ENCODE data around the gene TEX13D. TPM values are rescaled to one million over a fixed set of nuclear protein-coding genes. Genes with fewer than 3 reads are reported as not detected.

TEX13D gene
- total RNA-seq, 2 donors from 2014 or later = not detected

GRCh38 chrX:124354648-124355047, 22.2 kb downstream of the TEX13D start:
- Histone ChIP-seq H3K4me3 (no peak overlapping the region), H3K9me3 (peaks cover 0 to 4% of the 10 kb centered on the region in 2 donors), H3K36me3 (no peaks in the 10 kb centered on the region), H3K27ac (no peak overlapping the region), H3K4me1 (no peaks in the 10 kb centered on the region), H3K27me3 (no peaks in the 10 kb centered on the region)
- no peak for TF ChIP-seq CTCF (IDR thresholded peaks at IDR 0.05)
- DNase-seq (ENCODE audit: low spot score) = no peak

- DNase-seq (ENCODE audit: low spot score) = no peak
- TF ChIP-seq CTCF (IDR thresholded peaks at IDR 0.05) = no peak
- Histone ChIP-seq H3K4me3 (no peak overlapping the region), H3K27ac (no peak overlapping the region), H3K36me3 (no peaks in the 10 kb centered on the region), H3K4me1 (no peaks in the 10 kb centered on the region), H3K27me3 (no peaks in the 10 kb centered on the region), H3K9me3 (peaks cover 0 to 4% of the 10 kb centered on the region in 2 donors)
These were observed 26.4 kb downstream of the TEX13D start for GRCh38 chrX:124358800-124359383.

GRCh38 chrX:124362072-124362471, 29.6 kb downstream of the TEX13D start:
- Histone ChIP-seq H3K4me1 (no peaks in the 10 kb centered on the region), H3K4me3 (no peak overlapping the region), H3K9me3 (no peaks in the 10 kb centered on the region), H3K36me3 (no peaks in the 10 kb centered on the region), H3K27ac (no peak overlapping the region), H3K27me3 (no peaks in the 10 kb centered on the region)
- DNase-seq (ENCODE audit: low spot score) = no peak
- TF ChIP-seq CTCF (IDR thresholded peaks at IDR 0.05) = no peak

- Histone ChIP-seq H3K36me3 (no peaks in the 10 kb centered on the region), H3K9me3 (no peaks in the 10 kb centered on the region), H3K27ac (no peak overlapping the region), H3K4me3 (no peak overlapping the region), H3K4me1 (no peaks in the 10 kb centered on the region), H3K27me3 (no peaks in the 10 kb centered on the region)
- DNase-seq (ENCODE audit: low spot score) = no peak
- no peak for TF ChIP-seq CTCF (IDR thresholded peaks at IDR 0.05)
These were observed 30.3 kb downstream of the TEX13D start for GRCh38 chrX:124362761-124363160.

- Histone ChIP-seq H3K27ac (no peak overlapping the region), H3K4me3 (no peak overlapping the region)
These were observed 37.3 kb downstream of the TEX13D start for GRCh38 chrX:124369722-124370121.

More at GRCh38 chrX:124369722-124370121, 37.3 kb downstream of the TEX13D start:
- H3K4me1 ChIP-seq = no peaks in the 10 kb centered on the region
- no peaks in the 10 kb centered on the region for H3K27me3 ChIP-seq
- no peak for DNase-seq (ENCODE audit: low spot score)
- H3K9me3 ChIP-seq = no peaks in the 10 kb centered on the region
- no peak for TF ChIP-seq CTCF (IDR thresholded peaks at IDR 0.05)
- no peaks in the 10 kb centered on the region for H3K36me3 ChIP-seq

All from right atrium auricular region (tissue), 2 donors.